DMS79 (cell line): ENCODE data around the gene SLIT3.
"Not testable (repeated sequence)": the region's sequence is repeated elsewhere in the genome, so short reads cannot be mapped to it uniquely, and the experiment has no call there.

ENCODE experiments used
- DNase-seq: peaks from one replicate; lab custom pipeline; 2025; lab: John Stamatoyannopoulos, UW

Gene SLIT3

DNA sequence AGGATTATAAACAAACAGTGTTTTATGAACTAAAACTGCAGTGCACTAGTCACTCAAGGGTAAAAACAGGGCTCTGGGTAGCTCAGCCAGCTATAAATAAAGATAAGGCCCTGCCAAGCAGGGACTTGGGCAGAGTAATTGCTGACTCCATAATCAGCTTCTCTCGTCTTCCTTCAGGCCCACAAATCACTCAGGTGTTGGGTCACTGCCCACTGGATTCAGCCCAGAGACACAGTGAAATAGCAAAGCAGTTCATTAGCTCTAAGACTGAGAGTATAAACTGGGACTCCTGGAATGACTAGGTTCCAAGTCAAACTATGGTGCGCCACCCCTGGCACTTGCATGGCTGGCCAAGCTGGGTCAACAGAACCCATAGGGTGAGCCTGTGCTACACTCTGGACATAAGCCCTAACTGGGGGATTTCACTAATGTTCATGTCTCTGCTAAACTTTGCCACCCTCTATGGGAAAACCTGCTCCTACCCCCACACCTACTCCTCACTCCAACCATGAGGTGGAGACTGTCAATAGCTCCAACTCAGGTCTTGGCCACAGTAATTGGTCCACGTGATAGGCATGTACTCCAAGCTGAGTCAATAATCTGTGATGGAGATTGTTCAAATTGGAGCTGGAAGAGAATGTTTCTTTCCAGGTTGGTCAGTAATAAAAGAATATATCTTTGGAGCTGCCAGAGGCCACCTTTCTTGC lies 158.5 kb downstream of the SLIT3 start:
- peak; percentile 46 for DNase-seq

DNA sequence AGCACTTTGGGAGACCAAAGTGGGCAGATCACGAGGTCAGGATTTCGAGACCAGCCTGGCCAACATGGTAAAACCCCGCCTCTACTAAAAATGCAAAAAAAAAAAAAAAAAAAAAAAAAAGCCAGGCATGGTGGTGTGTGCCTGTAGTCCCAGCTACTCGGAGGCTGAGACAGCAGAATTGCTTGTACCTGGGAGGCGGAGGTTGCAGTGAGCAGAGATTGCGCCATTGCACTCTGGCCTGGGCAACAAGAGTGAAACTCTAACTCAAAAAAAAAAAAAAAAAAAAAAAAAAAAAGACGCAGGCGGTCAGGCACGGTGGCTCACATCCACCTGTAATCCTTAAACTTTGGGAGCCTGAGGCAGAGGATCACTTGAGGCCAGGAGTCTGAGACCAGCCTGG lies 160.7 kb downstream of the SLIT3 start:
- not testable (repeated sequence) for DNase-seq

DNA sequence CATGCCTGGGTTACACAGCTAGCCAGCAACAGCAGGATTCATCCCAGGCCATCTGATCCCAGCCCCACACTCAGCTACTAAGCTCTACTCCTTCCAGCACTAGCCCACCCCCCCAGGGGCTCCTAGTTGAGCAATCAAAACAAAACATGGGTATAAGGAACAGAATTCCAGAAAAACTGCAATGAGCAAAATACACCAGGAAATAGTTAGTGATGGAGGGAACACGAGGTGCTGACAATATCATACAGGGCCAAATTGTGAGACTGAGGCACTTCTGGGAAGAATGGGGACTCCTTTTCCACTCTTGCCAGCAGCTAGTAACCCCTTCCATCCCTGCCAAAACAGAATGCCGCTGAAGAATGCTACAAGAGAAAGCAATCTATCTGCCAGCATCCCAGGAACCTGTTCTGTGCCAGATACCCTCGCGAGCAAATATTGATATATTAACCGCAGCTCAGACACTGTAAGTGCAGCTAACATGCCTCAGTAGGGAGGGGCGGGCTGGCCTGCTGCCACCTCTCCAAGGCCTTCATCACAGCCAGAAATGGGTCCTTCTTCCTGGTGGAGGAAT lies 161.4 kb downstream of the SLIT3 start:
- DNase-seq: peak; percentile 27

GRCh38 chr5:169133531-169133930 lies 167.4 kb downstream of the SLIT3 start:
- DNase-seq: no peak

- DNase-seq: no peak
These were observed 168.7 kb downstream of the SLIT3 start for GRCh38 chr5:169132302-169132660.

GRCh38 chr5:169131616-169132301 lies 169.2 kb downstream of the SLIT3 start:
- DNase-seq: no peak

DNA sequence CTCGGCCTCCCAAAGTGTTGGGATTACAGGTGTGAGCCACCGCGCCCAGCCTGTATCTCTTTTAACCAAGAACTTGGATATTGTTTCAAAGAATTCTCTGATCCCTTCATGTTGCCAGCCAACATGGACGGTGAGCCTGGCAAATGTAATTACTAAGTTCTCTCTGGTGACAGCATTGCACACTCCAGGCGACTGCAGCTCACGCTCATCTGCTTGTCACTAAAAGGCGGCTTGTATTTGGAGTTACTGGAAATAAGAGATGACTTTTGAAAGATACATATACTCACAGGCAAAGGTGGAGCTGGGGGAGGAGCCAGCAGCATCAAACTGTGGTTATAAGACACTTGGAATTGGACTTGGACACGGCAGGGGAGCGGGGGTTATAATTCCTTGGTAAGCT lies 172.3 kb downstream of the SLIT3 start:
- no peak for DNase-seq

GRCh38 chr5:169127431-169127830 lies 173.5 kb downstream of the SLIT3 start:
- DNase-seq: no peak

GRCh38 chr5:169126481-169127021 lies 174.4 kb downstream of the SLIT3 start:
- DNase-seq: no peak

GRCh38 chr5:169125571-169125970 lies 175.4 kb downstream of the SLIT3 start:
- DNase-seq: no peak

GRCh38 chr5:169122951-169123350 lies 178.0 kb downstream of the SLIT3 start:
- no peak for DNase-seq

- DNase-seq: no peak
These were observed 179.1 kb downstream of the SLIT3 start for GRCh38 chr5:169121630-169122420.

DNA sequence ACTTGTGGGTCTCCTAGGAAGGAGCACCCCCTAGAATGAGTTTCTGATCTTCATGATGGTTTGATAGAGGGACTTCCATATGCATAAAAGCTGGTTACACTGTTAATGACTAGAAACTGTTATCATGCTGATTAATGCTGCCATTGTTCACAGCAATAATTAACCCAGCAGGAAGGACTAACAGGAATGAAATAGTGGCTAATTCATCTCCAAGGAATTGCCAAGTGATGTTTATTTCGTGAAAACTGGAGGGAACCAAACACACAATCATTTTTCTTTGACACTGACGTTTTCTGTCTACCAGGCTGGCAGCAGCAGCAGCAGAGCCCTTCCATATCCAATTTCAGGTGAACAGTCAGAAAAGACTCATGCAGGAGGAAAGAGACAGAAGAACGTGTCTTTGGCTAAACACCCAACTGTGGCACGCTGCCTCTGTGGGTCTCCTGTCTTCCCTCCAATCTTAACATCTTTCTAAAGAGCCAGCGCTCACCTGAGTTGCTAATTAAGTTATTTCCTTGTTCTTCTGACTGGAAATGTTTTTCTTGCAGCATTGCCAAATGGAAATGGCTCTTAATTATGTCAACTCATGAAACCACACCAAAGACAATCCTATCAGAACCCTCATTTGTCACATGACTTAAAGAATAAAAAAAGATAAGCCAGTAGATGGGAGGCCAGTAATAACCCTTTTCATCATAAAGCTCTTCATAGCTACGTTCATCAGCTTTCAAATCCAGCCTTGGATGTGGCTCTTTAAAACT lies 181.5 kb downstream of the SLIT3 start:
- DNase-seq: no peak

GRCh38 chr5:169116961-169117461 lies 183.9 kb downstream of the SLIT3 start:
- DNase-seq: no peak

- no peak for DNase-seq
These were observed 185.3 kb downstream of the SLIT3 start for GRCh38 chr5:169115461-169116124.

- DNase-seq: no peak
These were observed 186.4 kb downstream of the SLIT3 start for GRCh38 chr5:169114466-169115065.

- no peak for DNase-seq
These were observed 188.9 kb downstream of the SLIT3 start for GRCh38 chr5:169112016-169112415.

DNA sequence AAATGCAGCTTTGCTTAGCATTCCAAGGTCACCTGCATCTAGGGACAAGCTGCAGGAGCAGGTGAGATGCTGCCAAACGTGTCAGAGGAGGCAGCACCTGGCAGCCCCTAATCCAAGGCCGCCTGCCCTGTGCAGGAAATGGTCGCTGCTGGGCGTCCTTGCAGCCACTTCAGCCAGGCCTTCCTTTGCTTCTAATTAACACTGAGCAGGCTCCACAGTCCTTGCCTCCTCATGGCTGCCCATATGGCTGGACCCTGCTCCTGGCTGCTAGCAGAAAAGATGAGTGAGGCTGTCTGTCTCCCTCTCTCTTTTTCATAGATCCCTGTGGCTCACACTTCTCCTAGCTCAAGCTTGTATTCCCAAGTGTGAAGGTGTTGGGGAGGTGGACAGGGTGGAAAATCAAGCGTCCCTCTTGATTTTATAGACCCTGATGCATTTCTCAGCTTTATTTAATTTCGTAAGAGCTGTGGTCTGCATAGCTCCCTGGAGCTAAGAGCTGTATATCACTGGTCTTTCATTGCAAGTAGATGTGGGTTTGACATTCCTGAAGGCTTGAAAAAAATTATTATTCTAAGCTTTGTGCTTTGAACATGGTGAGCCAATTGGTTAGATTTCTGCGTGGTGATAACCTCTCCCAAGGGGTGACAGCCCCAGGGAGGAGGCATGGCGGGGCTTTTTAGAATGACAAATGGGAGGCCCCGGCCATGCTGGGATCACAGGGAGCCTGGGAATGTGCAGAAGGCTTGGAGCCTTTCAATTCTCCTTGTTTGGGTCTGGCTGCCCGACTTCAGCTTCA lies 193.8 kb downstream of the SLIT3 start:
- DNase-seq: no peak

DNA sequence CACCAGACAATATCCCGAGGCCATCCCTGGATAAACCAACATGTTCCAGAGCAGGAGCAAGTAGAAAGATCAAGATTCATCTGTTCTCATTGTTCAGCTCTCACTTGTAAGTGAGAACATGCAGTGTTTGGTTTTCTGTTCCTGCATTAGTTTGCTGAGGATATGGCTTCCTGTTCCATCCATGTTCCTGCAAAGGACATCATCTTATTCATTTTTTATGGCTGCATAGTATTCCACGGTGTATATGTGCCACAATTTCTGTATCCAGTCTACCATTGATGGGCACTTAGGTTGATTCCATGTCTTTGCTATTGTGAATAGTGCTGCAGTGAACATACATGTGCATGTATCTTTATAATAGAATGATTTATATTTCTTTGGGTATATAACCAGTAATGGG lies 195.4 kb downstream of the SLIT3 start:
- DNase-seq: not testable (repeated sequence)
